ENCODE data around the gene DUXB. TPM values are rescaled to one million over a fixed set of nuclear protein-coding genes. Genes with fewer than 3 reads are reported as not detected.

DUXB gene
- total RNA-seq, 1 experiment from 2014 or later, result not detected

DNA sequence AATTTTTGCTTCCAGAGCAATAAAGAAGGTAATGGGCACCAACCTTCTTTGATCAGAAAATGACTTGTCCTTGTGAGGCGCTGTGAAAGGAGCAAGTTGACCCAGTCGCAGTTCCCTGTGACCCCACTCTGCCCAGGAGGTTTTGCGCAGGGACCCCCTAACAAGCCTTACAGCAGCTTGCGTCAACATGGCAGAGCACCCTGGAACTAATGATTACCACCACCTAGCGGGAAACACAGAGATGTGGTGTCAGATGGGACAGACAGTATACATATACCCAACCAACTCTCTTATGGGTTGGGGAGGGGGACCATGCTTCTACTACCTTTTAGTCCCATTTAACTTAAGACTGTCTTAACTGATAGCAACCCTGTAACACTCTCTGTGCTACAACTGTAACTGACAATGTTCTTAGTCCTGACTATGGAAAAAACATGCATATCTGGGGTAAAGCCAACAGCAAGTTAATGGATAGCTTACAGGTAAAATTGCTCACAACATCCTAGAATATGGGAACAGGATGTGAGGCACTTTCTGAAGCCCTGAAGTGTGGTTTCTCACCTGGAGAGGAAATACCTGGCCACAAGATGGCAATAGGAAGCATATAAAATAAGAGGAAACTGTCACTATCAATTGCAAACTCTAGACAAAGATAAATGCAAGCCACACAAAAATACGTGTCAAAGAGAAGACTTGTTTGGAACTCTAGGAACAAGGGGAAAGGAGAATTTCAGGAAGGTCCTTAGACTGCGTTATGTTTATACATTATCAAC lies 56.8 kb downstream of the DUXB start:
- Histone ChIP-seq H3K27me3 (ENCODE audit: control insufficient read depth, insufficient read depth, low read length) (no peaks in the 10 kb centered on the region), H3K36me3 (replicated peaks; ENCODE audit: control insufficient read depth, insufficient read depth, low read length) (peaks cover 23% of the 10 kb centered on the region), H3K4me3 (ENCODE audit: insufficient read depth, low read depth, low read length) (no peak overlapping the region)
- DNase-seq, result no peak

Other genes with a start within 250 kb of the DUXB start
- gene TMEM170A, start 236.8 kb downstream of the DUXB start, total RNA-seq (2014; rRNA removed; shearing (Covaris generic)), result 43.7 and 55.9 TPM in 2 replicates
- gene CHST6, start 206.0 kb downstream of the DUXB start, total RNA-seq (2014; rRNA removed; shearing (Covaris generic)), result 9.7 and 11.5 TPM in 2 replicates
- 0.90 TPM in 1 of 2 replicates, not detected in the other for gene CHST5, start 165.4 kb downstream of the DUXB start, total RNA-seq (2014; rRNA removed; shearing (Covaris generic))
- 11.3 and 12.9 TPM in 2 replicates for gene TMEM231, start 145.2 kb downstream of the DUXB start, total RNA-seq (2014; rRNA removed; shearing (Covaris generic))
- 34.5 and 40.1 TPM in 2 replicates for gene GABARAPL2, start 135.1 kb downstream of the DUXB start, total RNA-seq (2014; rRNA removed; shearing (Covaris generic))
- gene ADAT1, start 78.2 kb downstream of the DUXB start, total RNA-seq (2014; rRNA removed; shearing (Covaris generic)), result 37.4 and 42.8 TPM in 2 replicates
- gene KARS1, start 53.8 kb downstream of the DUXB start, total RNA-seq (2014; rRNA removed; shearing (Covaris generic)), result 260 and 263 TPM in 2 replicates
- 17.5 and 25.5 TPM in 2 replicates for gene TERF2IP, start 53.7 kb downstream of the DUXB start, total RNA-seq (2014; rRNA removed; shearing (Covaris generic))
- gene CPHXL2, start 24.5 kb downstream of the DUXB start, total RNA-seq (2014; rRNA removed; shearing (Covaris generic)), result not detected in 2 replicates
- not detected in 2 replicates for gene CPHXL, start 25.0 kb upstream of the DUXB start, total RNA-seq (2014; rRNA removed; shearing (Covaris generic))